ENCODE data around the gene TXNRD1.
"Not testable (repeated sequence)": the region's sequence is repeated elsewhere in the genome, so short reads cannot be mapped to it uniquely, and the experiment has no call there.

- TF ChIP-seq, protein P1, sequence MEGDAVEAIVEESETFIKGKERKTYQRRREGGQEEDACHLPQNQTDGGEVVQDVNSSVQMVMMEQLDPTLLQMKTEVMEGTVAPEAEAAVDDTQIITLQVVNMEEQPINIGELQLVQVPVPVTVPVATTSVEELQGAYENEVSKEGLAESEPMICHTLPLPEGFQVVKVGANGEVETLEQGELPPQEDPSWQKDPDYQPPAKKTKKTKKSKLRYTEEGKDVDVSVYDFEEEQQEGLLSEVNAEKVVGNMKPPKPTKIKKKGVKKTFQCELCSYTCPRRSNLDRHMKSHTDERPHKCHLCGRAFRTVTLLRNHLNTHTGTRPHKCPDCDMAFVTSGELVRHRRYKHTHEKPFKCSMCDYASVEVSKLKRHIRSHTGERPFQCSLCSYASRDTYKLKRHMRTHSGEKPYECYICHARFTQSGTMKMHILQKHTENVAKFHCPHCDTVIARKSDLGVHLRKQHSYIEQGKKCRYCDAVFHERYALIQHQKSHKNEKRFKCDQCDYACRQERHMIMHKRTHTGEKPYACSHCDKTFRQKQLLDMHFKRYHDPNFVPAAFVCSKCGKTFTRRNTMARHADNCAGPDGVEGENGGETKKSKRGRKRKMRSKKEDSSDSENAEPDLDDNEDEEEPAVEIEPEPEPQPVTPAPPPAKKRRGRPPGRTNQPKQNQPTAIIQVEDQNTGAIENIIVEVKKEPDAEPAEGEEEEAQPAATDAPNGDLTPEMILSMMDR (IDR thresholded peaks at IDR 0.05), result not testable (repeated sequence)
- not testable (repeated sequence) for TF ChIP-seq POLR2A (IDR thresholded peaks at IDR 0.05)
Observed at GRCh38 chr12:104394086-104394485, 178.5 kb downstream of the TXNRD1 start.
